ENCODE data around the gene ARHGAP15.

- no peak for TF ChIP-seq FOXK2 (IDR thresholded peaks at IDR 0.05)
- no peak for TF ChIP-seq LEF1 (IDR thresholded peaks at IDR 0.05; ENCODE audit: borderline replicate concordance)
- TF ChIP-seq ELF4 (IDR thresholded peaks at IDR 0.05), result no peak
- TF ChIP-seq SUZ12 (IDR thresholded peaks at IDR 0.05), result no peak
- no peak for TF ChIP-seq TARDBP (IDR thresholded peaks at IDR 0.05)
- no peak for TF ChIP-seq FOXM1 (IDR thresholded peaks at IDR 0.05; ENCODE audit: borderline replicate concordance)
- TF ChIP-seq L3MBTL2 (conservative IDR thresholded peaks at IDR 0.05), result no peak
- no peak for TF ChIP-seq BHLHE40 (IDR thresholded peaks at IDR 0.05; ENCODE audit: borderline replicate concordance)
- TF ChIP-seq ZNF384 (IDR thresholded peaks at IDR 0.05), result no peak
- no peak for TF ChIP-seq CTBP1 (IDR thresholded peaks at IDR 0.05; ENCODE audit: borderline replicate concordance)
- TF ChIP-seq SP1 (IDR thresholded peaks at IDR 0.05), result no peak
- no peak for TF ChIP-seq NFRKB (IDR thresholded peaks at IDR 0.05)
Measured at GRCh38 chr2:143083636-143084035, 45.6 kb upstream of the ARHGAP15 start.

All from HEK293T (cell line).